IPS-18c (cell line): Measurements from ENCODE around the gene NKAIN2.
"Not testable (repeated sequence)": the region's sequence is repeated elsewhere in the genome, so short reads cannot be mapped to it uniquely, and the experiment has no call there.

Experiments used
- H3K4me3 ChIP-seq: 2 replicates; pipeline ENCODE4 v1.7.0; 2013; ENCODE audit warnings: low read depth, mild to moderate bottlenecking, low read length, moderate library complexity; ENCODE audit not compliant: insufficient read depth
- H3K9me3 ChIP-seq: one replicate; pipeline ENCODE4 v1.6.1; 2013; ENCODE audit warnings: mild to moderate bottlenecking, low read length, moderate library complexity; ENCODE audit not compliant: control insufficient read depth, insufficient read depth

The NKAIN2 gene

GRCh38 chr6:123989918-123990317, 186.3 kb downstream of the NKAIN2 start:
- H3K9me3 ChIP-seq, H3K4me3 ChIP-seq: not testable (repeated sequence)

DNA sequence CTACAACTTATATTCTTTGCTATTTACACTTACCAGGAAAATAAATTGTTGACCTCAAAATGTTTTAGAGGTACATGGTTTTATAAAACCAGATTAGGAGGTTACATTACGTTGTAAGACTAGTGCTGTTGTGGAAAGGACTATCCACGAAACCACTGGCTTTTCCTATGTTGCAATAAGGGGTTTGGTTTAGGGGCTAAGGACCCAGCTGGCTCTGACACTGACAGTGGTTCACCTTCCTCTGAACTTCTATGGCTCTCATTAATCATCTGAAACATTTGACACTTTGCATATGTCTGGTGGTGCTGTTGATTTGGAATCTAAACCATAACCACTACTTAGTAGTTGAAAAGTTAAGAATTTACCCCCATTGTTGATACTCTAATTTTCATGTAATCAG, 186.7 kb downstream of the NKAIN2 start:
- Histone ChIP-seq H3K4me3 (no peak overlapping the region), H3K9me3 (no peaks in the 10 kb centered on the region)

GRCh38 chr6:123994168-123994567, 190.5 kb downstream of the NKAIN2 start:
- Histone ChIP-seq H3K9me3 (no peaks in the 10 kb centered on the region), H3K4me3 (no peak overlapping the region)

- Histone ChIP-seq H3K4me3 (no peak overlapping the region), H3K9me3 (no peaks in the 10 kb centered on the region)
These were observed 191.4 kb downstream of the NKAIN2 start for GRCh38 chr6:123994891-123995635.

DNA sequence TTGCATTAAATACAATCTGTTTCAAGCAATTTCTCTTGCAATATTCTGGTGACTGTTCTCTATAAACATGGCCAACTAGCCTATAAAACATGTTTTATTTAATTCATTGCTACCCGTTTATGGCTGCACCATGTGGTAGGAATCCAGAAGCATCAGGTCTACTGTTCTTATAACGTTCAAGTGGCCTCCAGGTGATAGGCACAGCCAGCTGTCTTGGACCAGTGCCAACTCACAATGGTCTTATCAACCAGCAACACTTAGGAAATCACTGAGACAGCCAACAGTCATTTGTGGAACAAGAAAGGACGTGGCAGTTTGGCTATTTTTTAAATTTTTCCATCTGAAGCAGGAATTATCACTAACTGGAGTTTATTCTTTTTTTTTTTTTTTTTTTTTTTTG, 193.6 kb downstream of the NKAIN2 start:
- no peaks in the 10 kb centered on the region for H3K9me3 ChIP-seq
- H3K4me3 ChIP-seq = no peak overlapping the region

DNA sequence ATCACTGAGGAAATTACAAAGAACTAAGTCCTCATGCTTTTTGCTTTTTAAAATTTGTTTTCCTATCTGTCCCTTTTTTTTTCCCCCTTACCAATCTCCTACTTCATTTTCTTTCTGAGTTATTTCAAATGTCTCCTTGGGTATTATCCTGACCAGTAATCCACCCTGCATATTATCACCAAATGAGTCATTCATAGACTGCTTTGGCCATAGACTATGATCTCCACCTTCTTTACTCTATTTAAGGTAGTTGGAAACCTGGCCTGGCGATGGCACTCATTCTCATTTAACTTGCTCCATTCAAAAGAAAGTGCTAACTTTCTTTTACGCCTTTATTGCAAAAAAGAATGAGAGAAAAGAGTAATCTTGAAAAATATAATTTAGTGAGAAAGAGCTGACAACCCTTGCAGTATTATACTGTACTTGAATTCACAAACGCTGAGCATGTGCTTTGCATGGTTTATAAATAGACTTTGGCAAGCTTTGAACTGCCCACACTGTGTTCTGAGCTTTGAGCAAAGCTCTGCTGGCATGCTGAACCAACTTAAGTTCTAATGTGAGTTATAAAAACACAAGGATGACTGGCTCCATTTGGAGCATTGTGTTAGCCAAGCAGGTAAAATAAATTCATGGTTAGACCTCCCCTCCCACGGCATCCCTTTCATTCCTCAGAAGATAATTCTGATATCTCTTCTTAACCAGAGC, 198.9 kb downstream of the NKAIN2 start:
- no peaks in the 10 kb centered on the region for H3K9me3 ChIP-seq
- no peak overlapping the region for H3K4me3 ChIP-seq

- Histone ChIP-seq H3K9me3 (no peaks in the 10 kb centered on the region), H3K4me3 (no peak overlapping the region)
These were observed 203.6 kb downstream of the NKAIN2 start for GRCh38 chr6:124007266-124007665.

DNA sequence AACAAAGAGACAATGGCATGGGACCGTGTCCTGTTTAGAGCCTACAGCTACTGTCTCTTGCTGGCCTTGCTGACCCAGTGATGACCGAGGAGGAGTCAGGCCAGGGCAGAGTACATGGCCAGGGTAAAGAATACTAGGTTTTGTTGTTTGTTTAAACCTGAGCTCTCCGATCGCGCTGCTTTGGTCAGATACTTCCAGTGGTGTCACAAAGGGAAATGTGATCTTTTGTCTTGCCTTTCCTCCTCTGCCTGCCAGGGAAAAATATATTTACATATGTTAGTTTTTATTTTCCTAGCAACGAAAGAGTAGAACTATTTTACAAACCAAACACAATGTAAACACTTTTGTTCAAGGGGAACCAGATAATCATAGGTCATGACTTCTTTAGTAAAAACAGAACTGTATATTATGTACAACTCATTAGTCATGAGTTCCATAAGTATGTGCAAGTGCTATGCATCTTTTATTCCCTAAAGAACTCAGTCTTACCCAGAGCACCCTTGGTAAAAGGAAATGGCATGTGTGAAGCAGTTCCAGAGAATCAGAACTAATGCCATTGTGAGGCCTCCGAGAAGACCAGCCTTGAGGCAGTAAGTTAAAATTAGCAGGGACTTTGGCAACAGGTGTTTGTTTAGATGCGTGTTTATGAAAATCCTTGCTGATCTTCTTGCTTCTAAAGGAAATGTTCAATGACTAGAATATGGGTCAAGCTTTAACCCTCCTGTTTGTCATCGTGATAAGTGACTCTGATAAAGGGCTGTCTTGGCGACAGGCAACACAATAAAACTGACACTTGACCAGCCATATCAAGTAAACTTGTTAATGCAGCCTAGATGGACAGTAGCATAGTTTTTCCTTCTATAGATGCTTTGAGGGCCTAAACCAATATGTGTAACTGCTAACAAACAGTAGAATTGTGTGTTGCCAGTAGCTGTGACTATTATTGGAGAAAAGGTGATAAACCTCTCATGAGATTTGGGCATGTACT, 204.6 kb downstream of the NKAIN2 start:
- H3K4me3 ChIP-seq = no peak overlapping the region
- H3K9me3 ChIP-seq = no peaks in the 10 kb centered on the region

DNA sequence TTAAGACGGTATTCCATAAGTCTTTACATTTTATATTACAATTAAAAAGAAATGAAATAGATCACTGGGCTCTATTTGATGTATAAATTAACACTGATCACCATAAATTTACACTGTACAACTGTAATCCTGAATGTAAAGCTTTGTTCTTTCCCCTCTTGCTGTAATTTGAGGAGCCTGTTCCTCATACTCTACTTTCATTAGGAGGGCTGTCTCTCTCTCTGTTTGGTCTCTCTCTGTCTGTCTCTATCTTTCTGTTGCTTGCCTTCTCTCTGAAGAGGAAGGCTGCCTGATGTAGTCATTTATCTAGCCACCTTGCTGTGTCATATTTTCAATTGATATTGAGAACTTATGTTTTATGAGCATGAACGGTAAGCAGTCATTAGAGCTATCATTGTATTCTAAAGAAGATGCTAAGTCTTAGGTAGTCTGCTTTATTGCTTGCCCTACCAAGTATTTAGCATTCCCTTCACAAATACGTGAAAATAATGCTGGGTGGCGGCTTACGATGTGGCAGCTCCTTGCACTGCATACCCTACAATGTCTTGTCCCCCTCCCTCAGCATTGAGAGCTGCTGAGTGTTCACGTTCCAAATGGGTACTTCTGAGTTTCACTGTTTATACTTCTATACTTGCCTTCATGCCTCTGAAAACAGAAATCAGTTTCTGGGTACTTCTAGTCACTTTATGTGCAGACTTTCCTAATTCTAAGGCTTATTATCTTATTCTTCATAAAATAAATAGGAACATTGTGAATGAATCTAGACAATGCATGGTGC, 205.5 kb downstream of the NKAIN2 start:
- Histone ChIP-seq H3K9me3 (no peaks in the 10 kb centered on the region), H3K4me3 (no peak overlapping the region)

- H3K9me3 ChIP-seq = no peaks in the 10 kb centered on the region
- no peak overlapping the region for H3K4me3 ChIP-seq
These were observed 206.9 kb downstream of the NKAIN2 start for GRCh38 chr6:124010574-124010973.

DNA sequence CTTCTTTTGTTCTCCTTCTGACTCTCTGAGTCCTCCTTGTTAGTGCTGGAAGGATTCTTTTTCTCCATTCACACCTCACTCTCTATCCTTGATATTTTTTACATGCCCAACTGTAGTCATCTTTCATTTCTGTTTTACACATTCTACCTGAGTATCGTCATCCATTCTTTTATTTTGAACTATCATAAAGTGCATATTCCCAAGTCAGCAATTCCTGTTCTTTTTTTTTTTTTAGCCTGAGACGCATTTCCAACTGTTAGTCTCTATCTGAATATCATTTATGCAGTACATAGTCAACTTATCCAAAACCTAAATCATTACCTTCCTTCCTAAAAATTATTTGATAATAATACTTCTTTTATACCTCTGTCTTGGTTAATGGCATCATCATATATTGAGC, 207.5 kb downstream of the NKAIN2 start:
- H3K4me3 ChIP-seq = no peak overlapping the region
- H3K9me3 ChIP-seq = no peaks in the 10 kb centered on the region

GRCh38 chr6:124022051-124022450, 218.4 kb downstream of the NKAIN2 start:
- not testable (repeated sequence) for H3K4me3 ChIP-seq, H3K9me3 ChIP-seq

DNA sequence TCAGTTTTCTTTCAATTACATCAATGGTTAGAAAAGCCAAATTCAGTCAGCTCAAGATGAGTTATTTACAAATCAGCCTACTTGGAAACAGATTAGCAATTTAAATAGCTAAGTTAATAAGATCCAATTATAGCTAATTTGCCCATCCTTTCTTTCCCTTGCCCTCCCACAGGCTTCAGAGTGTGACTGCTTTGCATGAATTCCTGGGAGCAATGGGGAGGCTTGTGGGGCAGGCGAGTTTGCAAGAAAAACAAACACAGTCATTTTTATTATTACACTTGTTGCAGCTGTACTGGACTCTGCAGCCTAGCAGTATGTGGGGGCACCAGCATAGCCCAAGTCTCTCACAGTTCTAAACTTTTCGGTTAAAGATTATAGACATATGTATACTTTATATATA, 219.0 kb downstream of the NKAIN2 start:
- no peak overlapping the region for H3K4me3 ChIP-seq
- no peaks in the 10 kb centered on the region for H3K9me3 ChIP-seq

GRCh38 chr6:124026694-124027093, 223.0 kb downstream of the NKAIN2 start:
- Histone ChIP-seq H3K4me3 (no peak overlapping the region), H3K9me3 (no peaks in the 10 kb centered on the region)

GRCh38 chr6:124027392-124027791, 223.7 kb downstream of the NKAIN2 start:
- Histone ChIP-seq H3K4me3 (no peak overlapping the region), H3K9me3 (no peaks in the 10 kb centered on the region)

GRCh38 chr6:124028117-124028516, 224.5 kb downstream of the NKAIN2 start:
- Histone ChIP-seq H3K4me3 (no peak overlapping the region), H3K9me3 (no peaks in the 10 kb centered on the region)

DNA sequence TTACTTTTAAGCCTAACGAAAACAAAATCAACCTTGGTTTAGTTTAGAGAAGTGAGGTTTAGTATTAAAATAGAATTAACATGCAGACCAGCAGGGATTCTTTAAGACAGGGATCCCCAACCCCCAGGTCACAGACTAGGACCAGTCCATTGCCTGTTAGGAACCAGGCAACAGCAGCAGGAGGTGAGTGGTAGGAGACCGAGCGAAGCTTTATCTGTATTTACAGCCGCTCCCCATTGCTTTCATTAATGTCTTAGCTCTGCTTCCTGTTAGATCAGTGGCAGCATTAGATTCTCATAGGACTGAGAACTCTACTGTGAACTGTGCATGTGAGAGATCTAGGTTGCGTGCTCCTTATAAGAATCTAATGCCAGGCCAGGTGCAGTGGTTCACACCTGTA, 225.9 kb downstream of the NKAIN2 start:
- no peak overlapping the region for H3K4me3 ChIP-seq
- H3K9me3 ChIP-seq = no peaks in the 10 kb centered on the region
